ENCODE measurements around the gene STX7.

Gene STX7

GRCh38 chr6:132482581-132482980, 30.3 kb downstream of the STX7 start:
- no peak for TF ChIP-seq CTCF (IDR thresholded peaks at IDR 0.05; ENCODE audit: extremely low read depth, insufficient read depth, missing control alignments)
- no peak for DNase-seq (ENCODE audit: low spot score)
- in situ Hi-C loops (cut with MboI; ENCODE audit: low pct_unique_long_range_greater_than_20kb, low sequenced_read_pairs, unreplicated experiment) = loop anchor here (5.0 kb wide), 1 partner anchor 185 kb away; no protein-coding TSS in a partner anchor

GRCh38 chr6:132481189-132481588, 31.7 kb downstream of the STX7 start:
- DNase-seq (ENCODE audit: low spot score) = no peak
- no peak for TF ChIP-seq CTCF (IDR thresholded peaks at IDR 0.05; ENCODE audit: extremely low read depth, insufficient read depth, missing control alignments)
- in situ Hi-C loops (cut with MboI; ENCODE audit: low pct_unique_long_range_greater_than_20kb, low sequenced_read_pairs, unreplicated experiment) = loop anchor here (5.0 kb wide), 1 partner anchor 184 kb away; no protein-coding TSS in a partner anchor

GRCh38 chr6:132479131-132479530, 33.8 kb downstream of the STX7 start:
- no peak for DNase-seq (ENCODE audit: low spot score)
- no peak for TF ChIP-seq CTCF (IDR thresholded peaks at IDR 0.05; ENCODE audit: extremely low read depth, insufficient read depth, missing control alignments)
- in situ Hi-C loops (cut with MboI; ENCODE audit: low pct_unique_long_range_greater_than_20kb, low sequenced_read_pairs, unreplicated experiment) = no loop called here

GRCh38 chr6:132478674-132479073, 34.2 kb downstream of the STX7 start:
- no peak for DNase-seq (ENCODE audit: low spot score)
- in situ Hi-C loops (cut with MboI; ENCODE audit: low pct_unique_long_range_greater_than_20kb, low sequenced_read_pairs, unreplicated experiment) = no loop called here
- no peak for TF ChIP-seq CTCF (IDR thresholded peaks at IDR 0.05; ENCODE audit: extremely low read depth, insufficient read depth, missing control alignments)

GRCh38 chr6:132478266-132478665, 34.6 kb downstream of the STX7 start:
- in situ Hi-C loops (cut with MboI; ENCODE audit: low pct_unique_long_range_greater_than_20kb, low sequenced_read_pairs, unreplicated experiment) = no loop called here
- TF ChIP-seq CTCF (IDR thresholded peaks at IDR 0.05; ENCODE audit: extremely low read depth, insufficient read depth, missing control alignments) = no peak
- no peak for DNase-seq (ENCODE audit: low spot score)

GRCh38 chr6:132476688-132477087, 36.2 kb downstream of the STX7 start:
- in situ Hi-C loops (cut with MboI; ENCODE audit: low pct_unique_long_range_greater_than_20kb, low sequenced_read_pairs, unreplicated experiment) = no loop called here
- TF ChIP-seq CTCF (IDR thresholded peaks at IDR 0.05; ENCODE audit: extremely low read depth, insufficient read depth, missing control alignments) = no peak
- DNase-seq (ENCODE audit: low spot score) = no peak

GRCh38 chr6:132475925-132476324, 37.0 kb downstream of the STX7 start:
- DNase-seq (ENCODE audit: low spot score) = no peak
- in situ Hi-C loops (cut with MboI; ENCODE audit: low pct_unique_long_range_greater_than_20kb, low sequenced_read_pairs, unreplicated experiment) = no loop called here
- no peak for TF ChIP-seq CTCF (IDR thresholded peaks at IDR 0.05; ENCODE audit: extremely low read depth, insufficient read depth, missing control alignments)
